Smooth muscle cell (in vitro differentiated cells): ENCODE data around the gene CLDN6. TPM values are rescaled to one million over a fixed set of nuclear protein-coding genes. Genes with fewer than 3 reads are reported as not detected.

Experiments used
- DNase-seq: peaks from one replicate; lab custom pipeline; 2025; ENCODE audit not compliant: unreplicated experiment; lab: John Stamatoyannopoulos, UW
- H2AFZ ChIP-seq: fragments of 200-600 bp; sonication (generic); 2 replicates; pipeline ENCODE4 v1.6.0; 2016; ENCODE audit warnings: antibody characterized with exemption, low read depth, mild to moderate bottlenecking
- H3F3A ChIP-seq: fragments of 200-600 bp; sonication (generic); 2 replicates; pipeline ENCODE4 v1.6.0; 2017; ENCODE audit warnings: antibody characterized with exemption, low read depth
- H3K27ac ChIP-seq: fragments of 200-600 bp; sonication (generic); 2 replicates; pipeline ENCODE4 v1.5.1; 2016; ENCODE audit warnings: low read depth, mild to moderate bottlenecking
- H3K27me3 ChIP-seq: fragments of 200-600 bp; sonication (generic); 2 replicates; pipeline ENCODE4 v1.6.1; 2016; ENCODE audit warnings: low read depth, mild to moderate bottlenecking
- H3K36me3 ChIP-seq: fragments of 200-600 bp; sonication (generic); 2 replicates; pipeline ENCODE4 v1.5.1; 2016; ENCODE audit warnings: low read depth
- H3K4me1 ChIP-seq: fragments of 200-600 bp; sonication (generic); 2 replicates; pipeline ENCODE4 v1.5.1; 2016; ENCODE audit warnings: low read depth
- H3K4me2 ChIP-seq: fragments of 200-600 bp; sonication (generic); 2 replicates; pipeline ENCODE4 v1.6.0; 2016; ENCODE audit warnings: mild to moderate bottlenecking
- H3K4me3 ChIP-seq: fragments of 200-600 bp; sonication (generic); 2 replicates; pipeline ENCODE4 v1.5.1; 2016; ENCODE audit warnings: mild to moderate bottlenecking
- H3K79me2 ChIP-seq: fragments of 200-600 bp; sonication (generic); 2 replicates; pipeline ENCODE4 v1.6.0; 2016; ENCODE audit warnings: low read depth, mild to moderate bottlenecking
- H3K9ac ChIP-seq: fragments of 200-600 bp; sonication (generic); 2 replicates; pipeline ENCODE4 v1.6.0; 2016; ENCODE audit warnings: low read depth
- H3K9me3 ChIP-seq: fragments of 200-600 bp; sonication (generic); replicated peaks from 2 replicates; pipeline ENCODE4 v1.5.1; 2016; ENCODE audit warnings: low read depth
- H4K20me1 ChIP-seq: fragments of 200-600 bp; sonication (generic); 2 replicates; pipeline ENCODE4 v1.6.0; 2016; ENCODE audit warnings: low read depth
- CTCF ChIP-seq: fragments of 200-600 bp; sonication (generic); IDR thresholded peaks from 2 replicates; pipeline ENCODE4 v1.5.1; 2017; ENCODE audit warnings: borderline replicate concordance, mild to moderate bottlenecking, antibody characterized with exemption; ENCODE audit not compliant: insufficient read depth, poor library complexity, severe bottlenecking
- WGBS: methylation state at CpG from one replicate; pipeline ENCODE4 v1.1.7; 2016; ENCODE audit warnings: low lambda C conversion rate; 5-methylcytosine and 5-hydroxymethylcytosine counted together
- polyA plus RNA-seq: library from polyadenylated mRNA; unstranded; fragments of >200 nt; fragmentation: Nextera tagmentation; extraction: Ambion mirVana; gene quantifications from 2 replicates; pipeline ENCODE4 v1.2.1, GENCODE V29; 2016
- total RNA-seq: library from RNA; depleted of rRNA; stranded (reverse); fragments of >200 nt; gene quantifications from 2 replicates; pipeline ENCODE4 v1.2.3, GENCODE V29; 2014

The CLDN6 gene
- total and polyA plus RNA-seq, 2 experiments from 2014 or later, result 55.4 to 113 TPM

GRCh38 chr16:2976673-2977072 is 41.3 kb downstream of the CLDN6 start:
- DNase-seq, result no peak
- H3K4me3 ChIP-seq, result no peak overlapping the region
- 99% methylated on average over 15 of the region's 15 CpGs for WGBS
- H3K27ac ChIP-seq, result no peak overlapping the region
- no peaks in the 10 kb centered on the region for H3K27me3 ChIP-seq
- no peak overlapping the region for H2AFZ ChIP-seq
- H3K36me3 ChIP-seq, result no peaks in the 10 kb centered on the region
- no peaks in the 10 kb centered on the region for H4K20me1 ChIP-seq
- H3K4me2 ChIP-seq, result no peak overlapping the region
- H3K79me2 ChIP-seq, result no peaks in the 10 kb centered on the region
- no peak for TF ChIP-seq CTCF
- no peak overlapping the region for H3K9ac ChIP-seq
- peaks cover 17% of the 10 kb centered on the region for H3K4me1 ChIP-seq
- H3K9me3 ChIP-seq, result no peaks in the 10 kb centered on the region
- H3F3A ChIP-seq, result peaks cover under 1% of the 10 kb centered on the region

GRCh38 chr16:2976201-2976600 is 41.8 kb downstream of the CLDN6 start:
- Histone ChIP-seq H3K27ac (no peak overlapping the region), H3F3A (no peaks in the 10 kb centered on the region), H3K9me3 (no peaks in the 10 kb centered on the region), H3K4me3 (no peak overlapping the region), H3K4me2 (no peak overlapping the region), H3K36me3 (no peaks in the 10 kb centered on the region), H3K4me1 (peaks cover 12% of the 10 kb centered on the region), H3K9ac (no peak overlapping the region), H3K79me2 (no peaks in the 10 kb centered on the region), H2AFZ (no peak overlapping the region), H4K20me1 (no peaks in the 10 kb centered on the region), H3K27me3 (no peaks in the 10 kb centered on the region)
- WGBS, result over 99% methylated on average over 7 of the region's 7 CpGs
- DNase-seq, result no peak
- no peak for TF ChIP-seq CTCF

GRCh38 chr16:2975161-2975795 is 42.7 kb downstream of the CLDN6 start:
- WGBS, result 96% methylated on average over 28 of the region's 28 CpGs

More at GRCh38 chr16:2975161-2975795, 42.7 kb downstream of the CLDN6 start:
- H3F3A ChIP-seq, result no peaks in the 10 kb centered on the region
- H3K36me3 ChIP-seq, result no peaks in the 10 kb centered on the region
- no peak overlapping the region for H3K4me3 ChIP-seq
- no peaks in the 10 kb centered on the region for H3K27me3 ChIP-seq
- peaks cover 9% of the 10 kb centered on the region for H4K20me1 ChIP-seq
- no peak overlapping the region for H3K27ac ChIP-seq
- H3K9ac ChIP-seq, result no peak overlapping the region
- no peak for TF ChIP-seq CTCF
- H3K4me2 ChIP-seq, result no peak overlapping the region
- no peaks in the 10 kb centered on the region for H3K79me2 ChIP-seq
- H3K9me3 ChIP-seq, result no peaks in the 10 kb centered on the region
- no peak overlapping the region for H2AFZ ChIP-seq
- DNase-seq, result no peak
- H3K4me1 ChIP-seq, result peaks cover 7% of the 10 kb centered on the region
